Measurements from ENCODE around the gene DNAJC21. TPM values are rescaled to one million over a fixed set of nuclear protein-coding genes. Genes with fewer than 3 reads are reported as not detected.

DNAJC21 gene
- total RNA-seq, 1 experiment from 2014 or later, result 54.5 TPM

DNA sequence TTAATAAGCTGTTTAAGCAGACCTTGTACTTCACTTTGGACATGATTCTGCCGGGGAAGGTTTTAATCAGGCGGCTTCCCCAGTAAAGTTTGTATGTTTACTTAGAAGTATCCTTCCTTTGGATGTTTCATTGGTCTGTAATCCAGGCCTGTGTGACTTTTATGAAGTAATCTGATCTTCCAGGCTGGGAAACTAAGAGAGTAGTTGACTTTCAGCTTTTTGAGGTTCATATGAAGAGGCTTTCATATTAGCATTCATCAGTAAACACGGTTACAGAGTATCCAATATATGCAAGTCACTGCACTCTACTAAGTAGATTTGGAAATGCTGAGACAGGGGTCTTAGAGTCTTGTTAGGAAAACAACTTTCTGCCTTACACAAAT is 1.1 kb downstream of the DNAJC21 start:
- TF ChIP-seq TCF7L2 (IDR thresholded peaks at IDR 0.05; ENCODE audit: low read depth, low read length), result no peak
- TF ChIP-seq, protein P1, sequence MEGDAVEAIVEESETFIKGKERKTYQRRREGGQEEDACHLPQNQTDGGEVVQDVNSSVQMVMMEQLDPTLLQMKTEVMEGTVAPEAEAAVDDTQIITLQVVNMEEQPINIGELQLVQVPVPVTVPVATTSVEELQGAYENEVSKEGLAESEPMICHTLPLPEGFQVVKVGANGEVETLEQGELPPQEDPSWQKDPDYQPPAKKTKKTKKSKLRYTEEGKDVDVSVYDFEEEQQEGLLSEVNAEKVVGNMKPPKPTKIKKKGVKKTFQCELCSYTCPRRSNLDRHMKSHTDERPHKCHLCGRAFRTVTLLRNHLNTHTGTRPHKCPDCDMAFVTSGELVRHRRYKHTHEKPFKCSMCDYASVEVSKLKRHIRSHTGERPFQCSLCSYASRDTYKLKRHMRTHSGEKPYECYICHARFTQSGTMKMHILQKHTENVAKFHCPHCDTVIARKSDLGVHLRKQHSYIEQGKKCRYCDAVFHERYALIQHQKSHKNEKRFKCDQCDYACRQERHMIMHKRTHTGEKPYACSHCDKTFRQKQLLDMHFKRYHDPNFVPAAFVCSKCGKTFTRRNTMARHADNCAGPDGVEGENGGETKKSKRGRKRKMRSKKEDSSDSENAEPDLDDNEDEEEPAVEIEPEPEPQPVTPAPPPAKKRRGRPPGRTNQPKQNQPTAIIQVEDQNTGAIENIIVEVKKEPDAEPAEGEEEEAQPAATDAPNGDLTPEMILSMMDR (IDR thresholded peaks at IDR 0.05), result no peak
- no peak for TF ChIP-seq POLR2AphosphoS5 (IDR thresholded peaks at IDR 0.05; ENCODE audit: low read depth, low read length)
- no peak for TF ChIP-seq SIN3A (IDR thresholded peaks at IDR 0.05; ENCODE audit: borderline replicate concordance, insufficient read depth, low read depth, low read length)
- TF ChIP-seq, protein P2, sequence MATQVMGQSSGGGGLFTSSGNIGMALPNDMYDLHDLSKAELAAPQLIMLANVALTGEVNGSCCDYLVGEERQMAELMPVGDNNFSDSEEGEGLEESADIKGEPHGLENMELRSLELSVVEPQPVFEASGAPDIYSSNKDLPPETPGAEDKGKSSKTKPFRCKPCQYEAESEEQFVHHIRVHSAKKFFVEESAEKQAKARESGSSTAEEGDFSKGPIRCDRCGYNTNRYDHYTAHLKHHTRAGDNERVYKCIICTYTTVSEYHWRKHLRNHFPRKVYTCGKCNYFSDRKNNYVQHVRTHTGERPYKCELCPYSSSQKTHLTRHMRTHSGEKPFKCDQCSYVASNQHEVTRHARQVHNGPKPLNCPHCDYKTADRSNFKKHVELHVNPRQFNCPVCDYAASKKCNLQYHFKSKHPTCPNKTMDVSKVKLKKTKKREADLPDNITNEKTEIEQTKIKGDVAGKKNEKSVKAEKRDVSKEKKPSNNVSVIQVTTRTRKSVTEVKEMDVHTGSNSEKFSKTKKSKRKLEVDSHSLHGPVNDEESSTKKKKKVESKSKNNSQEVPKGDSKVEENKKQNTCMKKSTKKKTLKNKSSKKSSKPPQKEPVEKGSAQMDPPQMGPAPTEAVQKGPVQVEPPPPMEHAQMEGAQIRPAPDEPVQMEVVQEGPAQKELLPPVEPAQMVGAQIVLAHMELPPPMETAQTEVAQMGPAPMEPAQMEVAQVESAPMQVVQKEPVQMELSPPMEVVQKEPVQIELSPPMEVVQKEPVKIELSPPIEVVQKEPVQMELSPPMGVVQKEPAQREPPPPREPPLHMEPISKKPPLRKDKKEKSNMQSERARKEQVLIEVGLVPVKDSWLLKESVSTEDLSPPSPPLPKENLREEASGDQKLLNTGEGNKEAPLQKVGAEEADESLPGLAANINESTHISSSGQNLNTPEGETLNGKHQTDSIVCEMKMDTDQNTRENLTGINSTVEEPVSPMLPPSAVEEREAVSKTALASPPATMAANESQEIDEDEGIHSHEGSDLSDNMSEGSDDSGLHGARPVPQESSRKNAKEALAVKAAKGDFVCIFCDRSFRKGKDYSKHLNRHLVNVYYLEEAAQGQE (IDR thresholded peaks at IDR 0.05; ENCODE audit: insufficient read depth in 1 of 2, low read depth in 2 of 2, low read length in 1 of 2), result no peak
- in situ Hi-C loops (cut with HindIII; ENCODE audit: low pct_unique_long_range_greater_than_20kb, low sequenced_read_pairs), result no loop called here
- Histone ChIP-seq H3K36me3 (ENCODE audit: control insufficient read depth, insufficient read depth, low read length) (peaks cover 19% of the 10 kb centered on the region), H3K9me3 (ENCODE audit: control insufficient read depth, insufficient read depth, low read depth, low read length) (no peaks in the 10 kb centered on the region), H3K27ac (ENCODE audit: low read length) (peak overlapping the region; percentile 97), H3K27me3 (ENCODE audit: control insufficient read depth, insufficient read depth, low read length) (no peaks in the 10 kb centered on the region), H3K4me1 (ENCODE audit: control insufficient read depth, insufficient read depth, low read length) (peaks cover 16% of the 10 kb centered on the region), H3K4me3 (ENCODE audit: low read depth in 2 of 2, low read length in 2 of 2) (peak overlapping the region; percentile 86 to 96)
- no peak for ATAC-seq
- BruUV-seq (replicated peaks), result no TSS peak
- CTCF ChIA-PET, result no interaction called here
- no peak for DNase-seq (ENCODE audit: low read depth, low spot score)
- intact Hi-C loops (cut with micrococcal nuclease; ENCODE audit: unreplicated experiment), result no loop called here
- POLR2A ChIA-PET, result interaction anchor here (2.5 kb wide), 1 partner anchor 15 kb away, joined by 17 read pairs; the partner anchor contains the start of genes BRIX1 and RAD1

DNA sequence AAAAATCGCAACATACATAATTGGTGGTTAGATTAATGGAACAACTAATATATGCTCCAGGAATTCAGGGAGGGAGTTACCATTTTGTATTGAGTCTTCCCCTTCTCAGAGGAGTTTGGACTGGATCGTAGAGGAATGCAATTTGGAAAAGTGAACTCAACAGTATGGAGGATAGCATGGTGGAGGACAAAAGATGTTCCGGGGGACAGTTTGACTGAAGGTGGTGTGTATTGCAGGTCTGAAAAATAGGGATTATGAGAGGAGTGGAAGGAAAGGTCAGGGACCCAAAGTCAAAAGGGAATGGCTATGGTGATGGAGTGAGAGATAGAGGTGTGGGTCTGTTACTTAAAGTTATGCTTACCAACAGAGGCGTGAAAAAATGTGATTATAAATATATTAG is 1.5 kb downstream of the DNAJC21 start:
- Histone ChIP-seq H3K4me1 (ENCODE audit: control insufficient read depth, insufficient read depth, low read length) (peaks cover 16% of the 10 kb centered on the region), H3K9me3 (ENCODE audit: control insufficient read depth, insufficient read depth, low read depth, low read length) (no peaks in the 10 kb centered on the region), H3K36me3 (ENCODE audit: control insufficient read depth, insufficient read depth, low read length) (peaks cover 20% of the 10 kb centered on the region), H3K27ac (ENCODE audit: low read length) (peak overlapping the region; percentile 97), H3K27me3 (ENCODE audit: control insufficient read depth, insufficient read depth, low read length) (no peaks in the 10 kb centered on the region), H3K4me3 (ENCODE audit: low read depth in 2 of 2, low read length in 2 of 2) (peak overlapping the region; percentile 86 to 96)
- ChIA-PET CTCF (no interaction called here), POLR2A (interaction anchor here (2.5 kb wide), 1 partner anchor 16 kb away, joined by 17 read pairs; the partner anchor contains the start of genes BRIX1 and RAD1)
- in situ Hi-C loops (cut with HindIII; ENCODE audit: low pct_unique_long_range_greater_than_20kb, low sequenced_read_pairs), result no loop called here
- DNase-seq (ENCODE audit: low read depth, low spot score) (no peak), ATAC-seq (no peak)
- TSS peak; percentile 81 for BruUV-seq (replicated peaks)
- intact Hi-C loops (cut with micrococcal nuclease; ENCODE audit: unreplicated experiment), result no loop called here
- TF ChIP-seq TCF7L2 (IDR thresholded peaks at IDR 0.05; ENCODE audit: low read depth, low read length) (no peak), POLR2AphosphoS5 (IDR thresholded peaks at IDR 0.05; ENCODE audit: low read depth, low read length) (no peak), SIN3A (IDR thresholded peaks at IDR 0.05; ENCODE audit: borderline replicate concordance, insufficient read depth, low read depth, low read length) (no peak)
- TF ChIP-seq, protein P2 (IDR thresholded peaks at IDR 0.05; ENCODE audit: insufficient read depth in 1 of 2, low read depth in 2 of 2, low read length in 1 of 2), result no peak
- TF ChIP-seq, protein P1 (IDR thresholded peaks at IDR 0.05), result no peak
